ENCODE data around the gene TTC28. TPM values are rescaled to one million over a fixed set of nuclear protein-coding genes. Genes with fewer than 3 reads are reported as not detected.
A peak's percentile ranks its signal among the peaks of the same experiment; 100 is the strongest.

TTC28 gene
- total and polyA plus RNA-seq, 2 donors (not counting 1 experiment from before 2014, with no cell fraction given) = 8.2 to 31.4 TPM

DNA sequence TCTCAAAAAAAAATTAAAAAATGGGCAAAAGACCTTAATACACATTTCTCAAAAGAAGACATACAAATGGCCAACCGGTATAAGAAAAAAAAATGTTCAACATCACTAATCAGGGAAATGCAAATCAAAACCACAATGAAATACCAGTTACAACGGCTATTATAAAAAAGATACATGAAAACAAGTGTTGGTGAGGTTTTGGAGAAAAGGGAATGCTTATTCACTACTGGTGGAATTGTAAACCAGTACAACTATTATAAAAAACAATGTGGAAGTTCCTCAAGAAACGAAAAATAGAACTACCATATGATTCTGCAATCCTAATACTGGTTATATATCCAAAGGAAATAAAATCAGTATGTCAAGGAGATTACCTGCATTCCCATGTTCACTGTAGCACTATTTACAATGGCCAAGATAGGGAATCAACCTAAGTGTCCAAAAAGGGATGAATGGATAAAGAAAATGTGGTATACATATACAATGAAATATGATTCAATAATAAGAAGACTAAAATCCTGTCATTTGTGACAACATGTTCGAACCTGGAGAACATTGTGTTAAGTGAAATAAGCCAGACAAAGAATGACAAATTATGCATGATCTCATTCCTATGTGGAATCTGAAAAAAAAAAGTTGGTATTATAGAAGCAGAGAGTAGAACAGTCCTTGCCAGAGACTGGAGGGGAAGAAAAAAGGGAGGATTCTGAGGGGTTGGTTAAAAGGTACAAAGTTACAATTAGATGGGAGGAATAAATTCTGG, 503.7 kb downstream of the TTC28 start:
- Histone ChIP-seq H3K27ac (ENCODE audit: insufficient read depth, low read length) (no peak overlapping the region), H3K4me3 (replicated peaks in 1 of 4; ENCODE audit: control extremely low read depth in 1 of 4, insufficient read depth in 1 of 4, low read depth in 3 of 4, low read length in 4 of 4) (no peak overlapping the region), H3K79me2 (ENCODE audit: control insufficient read depth, insufficient read depth, low read length) (no peaks in the 10 kb centered on the region), H3K9me3 (ENCODE audit: control insufficient read depth, insufficient read depth, low read depth, low read length) (no peaks in the 10 kb centered on the region), H4K20me1 (ENCODE audit: control insufficient read depth, extremely low read depth, insufficient read depth, low read length) (no peaks in the 10 kb centered on the region), H3K4me2 (ENCODE audit: extremely low read depth, insufficient read depth, low read length) (no peak overlapping the region), H3K4me1 (ENCODE audit: control insufficient read depth, extremely low read depth, insufficient read depth, low read length) (no peaks in the 10 kb centered on the region), H3K36me3 (ENCODE audit: control insufficient read depth, insufficient read depth, low read length) (no peaks in the 10 kb centered on the region), H2AFZ (ENCODE audit: low read length) (no peak overlapping the region), H3K9ac (ENCODE audit: insufficient read depth, low read length) (no peak overlapping the region), H3K27me3 (ENCODE audit: control insufficient read depth, insufficient read depth, low read length) (no peaks in the 10 kb centered on the region)
- DNase-seq (ENCODE audit: low read depth in 2 of 2) = peak in 1 of 2 donors; percentile 25
- TF ChIP-seq, protein P1, sequence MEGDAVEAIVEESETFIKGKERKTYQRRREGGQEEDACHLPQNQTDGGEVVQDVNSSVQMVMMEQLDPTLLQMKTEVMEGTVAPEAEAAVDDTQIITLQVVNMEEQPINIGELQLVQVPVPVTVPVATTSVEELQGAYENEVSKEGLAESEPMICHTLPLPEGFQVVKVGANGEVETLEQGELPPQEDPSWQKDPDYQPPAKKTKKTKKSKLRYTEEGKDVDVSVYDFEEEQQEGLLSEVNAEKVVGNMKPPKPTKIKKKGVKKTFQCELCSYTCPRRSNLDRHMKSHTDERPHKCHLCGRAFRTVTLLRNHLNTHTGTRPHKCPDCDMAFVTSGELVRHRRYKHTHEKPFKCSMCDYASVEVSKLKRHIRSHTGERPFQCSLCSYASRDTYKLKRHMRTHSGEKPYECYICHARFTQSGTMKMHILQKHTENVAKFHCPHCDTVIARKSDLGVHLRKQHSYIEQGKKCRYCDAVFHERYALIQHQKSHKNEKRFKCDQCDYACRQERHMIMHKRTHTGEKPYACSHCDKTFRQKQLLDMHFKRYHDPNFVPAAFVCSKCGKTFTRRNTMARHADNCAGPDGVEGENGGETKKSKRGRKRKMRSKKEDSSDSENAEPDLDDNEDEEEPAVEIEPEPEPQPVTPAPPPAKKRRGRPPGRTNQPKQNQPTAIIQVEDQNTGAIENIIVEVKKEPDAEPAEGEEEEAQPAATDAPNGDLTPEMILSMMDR (conservative IDR thresholded peaks at IDR 0.05 in 1 of 2, IDR thresholded peaks at IDR 0.05 in 1 of 2; ENCODE audit: low read depth in 1 of 2, low read length in 2 of 2) = no peak
- no peak for TF ChIP-seq EZH2 (IDR thresholded peaks at IDR 0.05; ENCODE audit: low read length, missing control alignments)

DNA sequence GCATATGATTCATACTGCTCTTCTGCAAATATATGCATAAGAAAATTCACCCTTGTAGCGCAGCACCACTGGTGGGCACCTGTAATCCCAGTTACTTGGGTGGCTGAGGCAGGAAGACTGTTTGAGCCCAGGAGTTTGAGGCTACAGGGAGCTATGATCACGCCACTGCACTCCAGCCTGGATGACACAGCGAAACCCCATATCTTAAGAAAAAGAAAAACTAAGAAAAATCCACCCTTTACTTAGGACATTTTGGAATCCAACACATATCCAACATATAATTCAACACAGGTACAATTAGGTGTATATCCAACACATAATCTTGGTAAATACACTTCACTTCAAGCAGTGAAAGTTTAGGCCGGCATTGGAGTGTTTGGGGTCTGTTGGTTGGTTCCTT, 505.1 kb downstream of the TTC28 start:
- DNase-seq (ENCODE audit: low read depth in 2 of 2) = no peak
- no peak overlapping the region for H3K4me3 ChIP-seq (replicated peaks in 1 of 4; ENCODE audit: control extremely low read depth in 1 of 4, insufficient read depth in 1 of 4, low read depth in 3 of 4, low read length in 4 of 4)
- no peaks in the 10 kb centered on the region for H3K4me1 ChIP-seq (ENCODE audit: control insufficient read depth, extremely low read depth, insufficient read depth, low read length)
- H3K27ac ChIP-seq (ENCODE audit: insufficient read depth, low read length) = no peak overlapping the region
- H3K27me3 ChIP-seq (ENCODE audit: control insufficient read depth, insufficient read depth, low read length) = no peaks in the 10 kb centered on the region
- no peaks in the 10 kb centered on the region for H3K79me2 ChIP-seq (ENCODE audit: control insufficient read depth, insufficient read depth, low read length)
- no peaks in the 10 kb centered on the region for H3K36me3 ChIP-seq (ENCODE audit: control insufficient read depth, insufficient read depth, low read length)
- no peak overlapping the region for H2AFZ ChIP-seq (ENCODE audit: low read length)
- no peak overlapping the region for H3K4me2 ChIP-seq (ENCODE audit: extremely low read depth, insufficient read depth, low read length)
- H4K20me1 ChIP-seq (ENCODE audit: control insufficient read depth, extremely low read depth, insufficient read depth, low read length) = no peaks in the 10 kb centered on the region
- TF ChIP-seq EZH2 (IDR thresholded peaks at IDR 0.05; ENCODE audit: low read length, missing control alignments) = no peak
- TF ChIP-seq, protein P1 (conservative IDR thresholded peaks at IDR 0.05 in 1 of 2, IDR thresholded peaks at IDR 0.05 in 1 of 2; ENCODE audit: low read depth in 1 of 2, low read length in 2 of 2) = no peak
- H3K9me3 ChIP-seq (ENCODE audit: control insufficient read depth, insufficient read depth, low read depth, low read length) = no peaks in the 10 kb centered on the region
- H3K9ac ChIP-seq (ENCODE audit: insufficient read depth, low read length) = no peak overlapping the region

GRCh38 chr22:28172892-28173670, 506.6 kb downstream of the TTC28 start:
- Histone ChIP-seq H3K4me3 (replicated peaks in 1 of 4; ENCODE audit: control extremely low read depth in 1 of 4, insufficient read depth in 1 of 4, low read depth in 3 of 4, low read length in 4 of 4) (no peak overlapping the region), H3K4me1 (ENCODE audit: control insufficient read depth, extremely low read depth, insufficient read depth, low read length) (no peaks in the 10 kb centered on the region), H3K9me3 (ENCODE audit: control insufficient read depth, insufficient read depth, low read depth, low read length) (no peaks in the 10 kb centered on the region), H2AFZ (ENCODE audit: low read length) (no peak overlapping the region), H3K79me2 (ENCODE audit: control insufficient read depth, insufficient read depth, low read length) (no peaks in the 10 kb centered on the region), H3K27me3 (ENCODE audit: control insufficient read depth, insufficient read depth, low read length) (no peaks in the 10 kb centered on the region), H4K20me1 (ENCODE audit: control insufficient read depth, extremely low read depth, insufficient read depth, low read length) (no peaks in the 10 kb centered on the region), H3K36me3 (ENCODE audit: control insufficient read depth, insufficient read depth, low read length) (no peaks in the 10 kb centered on the region), H3K4me2 (ENCODE audit: extremely low read depth, insufficient read depth, low read length) (no peak overlapping the region), H3K27ac (ENCODE audit: insufficient read depth, low read length) (no peak overlapping the region), H3K9ac (ENCODE audit: insufficient read depth, low read length) (no peak overlapping the region)
- no peak for TF ChIP-seq EZH2 (IDR thresholded peaks at IDR 0.05; ENCODE audit: low read length, missing control alignments)
- TF ChIP-seq, protein P1 (conservative IDR thresholded peaks at IDR 0.05 in 1 of 2, IDR thresholded peaks at IDR 0.05 in 1 of 2; ENCODE audit: low read depth in 1 of 2, low read length in 2 of 2) = no peak
- peak in 1 of 2 donors; percentile 23 for DNase-seq (ENCODE audit: low read depth in 2 of 2)
